H9 (cell line): ENCODE data around the gene FDPS. TPM values are rescaled to one million over a fixed set of nuclear protein-coding genes. Genes with fewer than 3 reads are reported as not detected.

Experiments
- DNase-seq: peaks from one replicate; pipeline ENCODE4 v3.0.0-alpha.2; 2017
- H2AFZ ChIP-seq: one replicate; pipeline ENCODE4 v1.6.1; 2013; ENCODE audit warnings: mild to moderate bottlenecking, low read length, control low read depth, moderate library complexity
- H2AK5ac ChIP-seq: 2 replicates; pipeline ENCODE4 v1.6.1; 2013; ENCODE audit warnings: low read length, control low read depth, mixed read lengths; ENCODE audit not compliant: insufficient read length
- H2BK120ac ChIP-seq: one replicate; pipeline ENCODE4 v1.6.1; 2013; ENCODE audit warnings: low read depth, mild to moderate bottlenecking, low read length, control low read depth, inconsistent platforms; ENCODE audit not compliant: poor library complexity, severe bottlenecking
- H2BK12ac ChIP-seq: 2 replicates; pipeline ENCODE4 v1.6.1; 2013; ENCODE audit warnings: low read length, control low read depth, mixed read lengths, low read depth; ENCODE audit not compliant: insufficient read length
- H2BK15ac ChIP-seq: 2 replicates; pipeline ENCODE4 v1.6.1; 2013; ENCODE audit warnings: low read depth, low read length, control low read depth
- H2BK20ac ChIP-seq: one replicate; pipeline ENCODE4 v1.6.1; 2013; ENCODE audit warnings: low read depth, mild to moderate bottlenecking, low read length, control low read depth, inconsistent platforms; ENCODE audit not compliant: poor library complexity, severe bottlenecking
- H2BK5ac ChIP-seq: 2 replicates; pipeline ENCODE4 v1.6.1; 2013; ENCODE audit warnings: low read length, control low read depth, mixed read lengths; ENCODE audit not compliant: insufficient read length
- H3K14ac ChIP-seq: 2 replicates; pipeline ENCODE4 v1.6.1; 2013; ENCODE audit warnings: low read length, control low read depth; ENCODE audit not compliant: insufficient read depth
- H3K18ac ChIP-seq: 2 replicates; pipeline ENCODE4 v1.6.1; 2013; ENCODE audit warnings: low read depth, mild to moderate bottlenecking, mixed read lengths, low read length, control low read depth; ENCODE audit not compliant: insufficient read length
- H3K23ac ChIP-seq: 2 replicates; pipeline ENCODE4 v1.6.1; 2013; ENCODE audit warnings: low read length, control low read depth, mixed read lengths, low read depth; ENCODE audit not compliant: insufficient read length
- H3K23me2 ChIP-seq: 2 replicates; pipeline ENCODE4 v1.6.1; 2013; ENCODE audit warnings: low read depth, mild to moderate bottlenecking, mixed read lengths, low read length, control low read depth; ENCODE audit not compliant: insufficient read length, poor library complexity, severe bottlenecking
- H3K27ac ChIP-seq: 2 replicates; pipeline ENCODE4 v1.5.1; 2013; ENCODE audit warnings: low read length, control low read depth, mixed read lengths, low read depth; ENCODE audit not compliant: insufficient read length
- H3K27me3 ChIP-seq: 2 replicates; pipeline ENCODE4 v1.6.1; 2013; ENCODE audit warnings: low read length, control low read depth, inconsistent platforms; ENCODE audit not compliant: insufficient read depth
- H3K4ac ChIP-seq: 2 replicates; pipeline ENCODE4 v1.6.1; 2013; ENCODE audit warnings: low read depth, mild to moderate bottlenecking, control low read depth, inconsistent platforms, low read length, moderate library complexity
- H3K4me1 ChIP-seq: 2 replicates; pipeline ENCODE4 v1.6.1; 2013; ENCODE audit warnings: low read length, control low read depth, inconsistent platforms; ENCODE audit not compliant: insufficient read depth
- H3K4me2 ChIP-seq: 2 replicates; pipeline ENCODE4 v1.6.1; 2013; ENCODE audit warnings: low read length, control low read depth, mixed read lengths; ENCODE audit not compliant: insufficient read length, insufficient read depth
- H3K56ac ChIP-seq: 2 replicates; pipeline ENCODE4 v1.6.1; 2013; ENCODE audit warnings: low read depth, mild to moderate bottlenecking, mixed read lengths, low read length, control low read depth; ENCODE audit not compliant: insufficient read length
- H3K79me1 ChIP-seq: 2 replicates; pipeline ENCODE4 v1.6.1; 2013; ENCODE audit warnings: low read depth, mild to moderate bottlenecking, moderate library complexity, low read length, control low read depth, inconsistent platforms; ENCODE audit not compliant: insufficient read depth, poor library complexity, severe bottlenecking
- H3K79me2 ChIP-seq: 2 replicates; pipeline ENCODE4 v1.6.1; 2013; ENCODE audit warnings: low read length, control low read depth, inconsistent platforms; ENCODE audit not compliant: insufficient read depth
- H3K9ac ChIP-seq: 2 replicates; pipeline ENCODE4 v1.6.1; 2013; ENCODE audit warnings: low read length, control low read depth, mixed read lengths; ENCODE audit not compliant: insufficient read length; ENCODE audit errors: extremely low read depth
- H3K9me3 ChIP-seq: one replicate; pipeline ENCODE4 v1.6.1; 2013; ENCODE audit warnings: low read depth, low read length, inconsistent platforms; ENCODE audit not compliant: control insufficient read depth
- H3T11ph ChIP-seq: one replicate; pipeline ENCODE4 v1.6.1; 2013; ENCODE audit warnings: mild to moderate bottlenecking, low read length, control low read depth, inconsistent platforms
- H4K20me1 ChIP-seq: one replicate; pipeline ENCODE4 v1.6.1; 2013; ENCODE audit not compliant: control insufficient read depth, insufficient read length, insufficient read depth
- H4K5ac ChIP-seq: 2 replicates; pipeline ENCODE4 v1.6.1; 2013; ENCODE audit warnings: low read depth, mild to moderate bottlenecking, mixed read lengths, low read length, control low read depth; ENCODE audit not compliant: insufficient read length
- H4K8ac ChIP-seq: replicated peaks from 2 replicates; pipeline ENCODE4 v1.6.1; 2013; ENCODE audit warnings: low read length, control low read depth, mixed read lengths, low read depth; ENCODE audit not compliant: insufficient read length
- H4K91ac ChIP-seq: 2 replicates; pipeline ENCODE4 v1.6.1; 2013; ENCODE audit warnings: low read depth, mild to moderate bottlenecking, moderate library complexity, mixed read lengths, low read length, control low read depth; ENCODE audit not compliant: insufficient read length
- H3K27ac Mint-ChIP-seq, 3 experiments: 2 replicates in 2 of 3; 3 replicates in 1 of 3; pipeline ENCODE4 v1.8.0; 2020 to 2021; ENCODE audit warnings: mixed read lengths in 3 of 3, mild to moderate bottlenecking in 1 of 3, moderate library complexity in 1 of 3
- H3K27me3 Mint-ChIP-seq: 2 replicates; pipeline ENCODE4 v1.8.0; 2021; ENCODE audit warnings: low read depth, mild to moderate bottlenecking, moderate library complexity, mixed read lengths
- H3K36me3 Mint-ChIP-seq, 3 experiments: 2 replicates in 2 of 3; 3 replicates in 1 of 3; pipeline ENCODE4 v1.8.0; 2020 to 2021; ENCODE audit warnings: low read depth in 3 of 3, mixed read lengths in 3 of 3; ENCODE audit not compliant: insufficient read depth in 1 of 3
- H3K4me1 Mint-ChIP-seq, 2 experiments: 2 replicates each; pipeline ENCODE4 v1.8.0; 2020; ENCODE audit warnings: mixed read lengths in 2 of 2
- H3K4me3 Mint-ChIP-seq, 2 experiments: 2 replicates in 1 of 2; 3 replicates in 1 of 2; pipeline ENCODE4 v1.8.0; 2020 to 2021; ENCODE audit warnings: mild to moderate bottlenecking in 2 of 2, mixed read lengths in 2 of 2, moderate library complexity in 1 of 2
- H3K9me3 Mint-ChIP-seq, 2 experiments: 2 replicates in 1 of 2; 3 replicates in 1 of 2; pipeline ENCODE4 v1.8.0; 2020; ENCODE audit warnings: mild to moderate bottlenecking in 2 of 2, mixed read lengths in 2 of 2, moderate library complexity in 1 of 2
- CTCF ChIP-seq: fragments of 200-600 bp; sonication (generic); conservative IDR thresholded peaks from 3 replicates; pipeline ENCODE4 v1.8.0; 2021; ENCODE audit warnings: antibody characterized with exemption, mild to moderate bottlenecking
- WGBS: extraction: QIAGEN DNeasy Blood & Tissue Kit; methylation state at CpG from one replicate; pipeline ENCODE4 v1.1.7; 2013; ENCODE audit warnings: missing lambda C conversion rate, low lambda C conversion rate, mixed read lengths; ENCODE audit not compliant: insufficient read length; ENCODE audit errors: extremely low coverage; 5-methylcytosine and 5-hydroxymethylcytosine counted together
- total RNA-seq: library from RNA; stranded (reverse); gene quantifications from 2 replicates; pipeline ENCODE4 v1.2.1, GENCODE V29; 2021

Gene FDPS
- total RNA-seq, 1 experiment from 2014 or later = 273 TPM

DNA sequence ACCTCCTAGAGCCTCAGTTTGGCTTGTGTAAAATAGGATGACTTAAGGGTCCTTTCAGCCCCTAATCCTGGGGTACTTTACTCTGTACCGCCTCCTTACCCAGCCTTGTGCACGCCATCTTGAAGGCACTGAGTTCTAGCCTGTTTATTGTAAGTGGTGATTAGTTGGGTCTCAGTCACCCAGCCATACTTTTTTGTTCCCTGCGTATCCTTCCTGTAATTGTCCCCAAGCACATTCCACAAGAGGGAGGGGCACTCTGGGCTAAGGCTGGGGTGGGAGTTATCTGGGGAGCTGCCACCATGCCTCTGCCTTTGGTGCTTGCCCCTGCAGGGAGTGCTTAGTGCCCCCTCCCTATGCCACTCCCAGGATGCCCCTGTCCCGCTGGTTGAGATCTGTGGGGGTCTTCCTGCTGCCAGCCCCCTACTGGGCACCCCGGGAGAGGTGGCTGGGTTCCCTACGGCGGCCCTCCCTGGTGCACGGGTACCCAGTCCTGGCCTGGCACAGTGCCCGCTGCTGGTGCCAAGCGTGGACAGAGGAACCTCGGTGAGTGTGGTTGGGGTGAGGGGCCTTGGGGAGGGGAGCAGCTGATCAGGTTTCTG lies 856 bp downstream of the FDPS start:
- Mint-ChIP-seq H3K27ac (peak overlapping the region; percentile 98 to 99 (median 99)), H3K4me3 (peak overlapping the region; percentile 95 to 98), H3K27me3 (no peaks in the 10 kb centered on the region), H3K36me3 (peaks cover 30 to 41% (median 39%) of the 10 kb centered on the region in 3 experiments; a peak in 6 of 7 replicates), H3K4me1 (peaks cover 13 to 24% of the 10 kb centered on the region in 2 experiments), H3K9me3 (no peaks in the 10 kb centered on the region)
- Histone ChIP-seq H2BK5ac (no peak overlapping the region), H3K23me2 (peaks cover 10% of the 10 kb centered on the region), H3K23ac (no peak overlapping the region), H2BK20ac (no peak overlapping the region), H4K91ac (no peak overlapping the region), H2BK15ac (no peak overlapping the region), H3K14ac (no peak overlapping the region; the same call in 1 of the 2 replicates), H2AFZ (no peak overlapping the region), H3K4me1 (peaks cover 3% of the 10 kb centered on the region; the same call in 1 of the 2 replicates), H4K5ac (no peak overlapping the region), H4K20me1 (no peaks in the 10 kb centered on the region), H2BK12ac (no peak overlapping the region), H3K79me1 (peaks cover 5% of the 10 kb centered on the region), H3K18ac (no peak overlapping the region), H3K27me3 (no peaks in the 10 kb centered on the region), H4K8ac (no peak overlapping the region), H3K4me2 (peak overlapping the region; percentile 94), H3K56ac (no peak overlapping the region), H3K27ac (peak overlapping the region; percentile 2), H3K4ac (no peak overlapping the region), H3T11ph (no peak overlapping the region), H2AK5ac (no peak overlapping the region), H3K9me3 (no peaks in the 10 kb centered on the region), H3K79me2 (peaks cover 10% of the 10 kb centered on the region; the same call in 1 of the 2 replicates), H3K9ac (peak overlapping the region; percentile 83), H2BK120ac (no peak overlapping the region)
- DNase-seq = no peak
- TF ChIP-seq CTCF = no peak
- no CpG with 5 or more reads among the region's 11 CpGs for whole genome bisulfite sequencing
